ENCODE results near the gene LDHAL6A. TPM values are rescaled to one million over a fixed set of nuclear protein-coding genes. Genes with fewer than 3 reads are reported as not detected.

The LDHAL6A gene
- total RNA-seq, 2 experiments from 2014 or later: not detected

DNA sequence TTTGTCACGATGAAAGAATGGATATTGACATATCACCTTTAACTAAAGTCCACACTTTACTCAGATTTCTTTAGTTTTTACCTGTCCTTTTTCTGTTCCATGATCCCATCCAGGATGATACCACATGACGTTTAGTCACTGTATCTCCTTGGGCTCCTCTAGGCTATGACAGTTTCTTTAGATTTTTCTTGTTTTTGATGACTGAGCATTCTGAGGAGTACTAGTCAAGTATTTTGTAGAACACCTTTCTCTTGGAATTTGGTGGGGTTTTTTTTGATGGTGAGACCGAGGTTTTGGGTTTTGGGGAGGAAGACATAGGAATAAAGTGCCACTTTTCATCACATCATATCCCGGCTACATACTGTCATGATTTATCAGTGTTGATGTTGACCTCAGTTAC lies 4.0 kb downstream of the LDHAL6A start:
- H3K4me1 ChIP-seq (ENCODE audit: insufficient read depth, low read length): no peaks in the 10 kb centered on the region
- H3K27ac ChIP-seq (ENCODE audit: low read depth in 1 of 2, low read length in 2 of 2): no peak overlapping the region
- peaks cover 0 to 4% of the 10 kb centered on the region in 2 experiments for H3K27me3 ChIP-seq (ENCODE audit: control insufficient read depth in 1 of 2, insufficient read depth in 2 of 2, low read length in 2 of 2)
- H3K9me3 ChIP-seq (ENCODE audit: control insufficient read depth in 1 of 2, insufficient read depth in 1 of 2, low read length in 2 of 2): peaks cover 0 to 7% of the 10 kb centered on the region in 2 experiments
- H3K36me3 Mint-ChIP-seq (ENCODE audit: low read depth): no peaks in the 10 kb centered on the region
- TF ChIP-seq, protein P1, sequence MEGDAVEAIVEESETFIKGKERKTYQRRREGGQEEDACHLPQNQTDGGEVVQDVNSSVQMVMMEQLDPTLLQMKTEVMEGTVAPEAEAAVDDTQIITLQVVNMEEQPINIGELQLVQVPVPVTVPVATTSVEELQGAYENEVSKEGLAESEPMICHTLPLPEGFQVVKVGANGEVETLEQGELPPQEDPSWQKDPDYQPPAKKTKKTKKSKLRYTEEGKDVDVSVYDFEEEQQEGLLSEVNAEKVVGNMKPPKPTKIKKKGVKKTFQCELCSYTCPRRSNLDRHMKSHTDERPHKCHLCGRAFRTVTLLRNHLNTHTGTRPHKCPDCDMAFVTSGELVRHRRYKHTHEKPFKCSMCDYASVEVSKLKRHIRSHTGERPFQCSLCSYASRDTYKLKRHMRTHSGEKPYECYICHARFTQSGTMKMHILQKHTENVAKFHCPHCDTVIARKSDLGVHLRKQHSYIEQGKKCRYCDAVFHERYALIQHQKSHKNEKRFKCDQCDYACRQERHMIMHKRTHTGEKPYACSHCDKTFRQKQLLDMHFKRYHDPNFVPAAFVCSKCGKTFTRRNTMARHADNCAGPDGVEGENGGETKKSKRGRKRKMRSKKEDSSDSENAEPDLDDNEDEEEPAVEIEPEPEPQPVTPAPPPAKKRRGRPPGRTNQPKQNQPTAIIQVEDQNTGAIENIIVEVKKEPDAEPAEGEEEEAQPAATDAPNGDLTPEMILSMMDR (IDR thresholded peaks at IDR 0.05): no peak
- H3K27ac Mint-ChIP-seq: no peak overlapping the region
- no peaks in the 10 kb centered on the region for H3K36me3 ChIP-seq (ENCODE audit: insufficient read depth, low read length)
- no peaks in the 10 kb centered on the region for H3K9me3 Mint-ChIP-seq
- ChIA-PET CTCF (no interaction called here), POLR2A (no interaction called here)
- no peak overlapping the region for H3K4me3 Mint-ChIP-seq
- no peak overlapping the region for H3K4me3 ChIP-seq (ENCODE audit: low read length)
- ATAC-seq (ENCODE audit: poor library complexity) (no peak), DNase-seq (no peak)
- no peaks in the 10 kb centered on the region for H3K4me1 Mint-ChIP-seq (ENCODE audit: low read depth)
- intact Hi-C loops (cut with DNase I, micrococcal nuclease): no loop called here
- peaks cover 6% of the 10 kb centered on the region for H3K27me3 Mint-ChIP-seq

DNA sequence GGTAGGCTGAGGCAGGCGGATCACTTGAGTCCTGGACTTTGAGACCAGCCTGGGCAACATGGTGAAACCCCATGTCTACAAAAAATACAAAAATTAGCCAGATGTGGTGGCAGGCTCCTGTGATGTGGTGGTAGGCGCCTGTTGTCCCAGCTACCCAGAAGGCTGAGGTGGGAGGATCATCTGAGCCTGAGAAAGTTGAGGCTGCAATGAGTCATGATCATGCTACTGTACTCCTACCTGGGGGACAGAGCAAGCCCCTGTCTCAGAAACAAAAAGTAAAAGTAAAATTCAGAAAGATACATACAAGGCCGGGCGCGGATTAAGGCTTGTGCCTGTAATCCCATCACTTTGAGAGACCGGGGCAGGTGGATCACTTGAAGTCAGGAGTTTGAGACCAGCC lies 6.3 kb downstream of the LDHAL6A start:
- H3K4me3 ChIP-seq (ENCODE audit: low read length): no peak overlapping the region
- Mint-ChIP-seq H3K4me3 (no peak overlapping the region), H3K36me3 (ENCODE audit: low read depth) (no peaks in the 10 kb centered on the region), H3K4me1 (ENCODE audit: low read depth) (no peaks in the 10 kb centered on the region), H3K9me3 (no peaks in the 10 kb centered on the region), H3K27ac (no peak overlapping the region), H3K27me3 (no peaks in the 10 kb centered on the region)
- H3K36me3 ChIP-seq (ENCODE audit: insufficient read depth, low read length): no peaks in the 10 kb centered on the region
- no peak for DNase-seq
- H3K27me3 ChIP-seq (ENCODE audit: control insufficient read depth in 1 of 2, insufficient read depth in 2 of 2, low read length in 2 of 2): no peaks in the 10 kb centered on the region
- intact Hi-C loops (cut with DNase I, micrococcal nuclease): no loop called here
- CTCF ChIA-PET: no interaction called here
- no peak overlapping the region for H3K27ac ChIP-seq (ENCODE audit: low read depth in 1 of 2, low read length in 2 of 2)
- TF ChIP-seq, protein P1 (IDR thresholded peaks at IDR 0.05): no peak
- H3K9me3 ChIP-seq (ENCODE audit: control insufficient read depth in 1 of 2, insufficient read depth in 1 of 2, low read length in 2 of 2): no peaks in the 10 kb centered on the region
- ATAC-seq (ENCODE audit: poor library complexity): no peak
- POLR2A ChIA-PET: interaction anchor here (0.6 kb wide), 1 partner anchor 60 kb away, joined by 5 read pairs; no protein-coding TSS in a partner anchor
- H3K4me1 ChIP-seq (ENCODE audit: insufficient read depth, low read length): no peaks in the 10 kb centered on the region

DNA sequence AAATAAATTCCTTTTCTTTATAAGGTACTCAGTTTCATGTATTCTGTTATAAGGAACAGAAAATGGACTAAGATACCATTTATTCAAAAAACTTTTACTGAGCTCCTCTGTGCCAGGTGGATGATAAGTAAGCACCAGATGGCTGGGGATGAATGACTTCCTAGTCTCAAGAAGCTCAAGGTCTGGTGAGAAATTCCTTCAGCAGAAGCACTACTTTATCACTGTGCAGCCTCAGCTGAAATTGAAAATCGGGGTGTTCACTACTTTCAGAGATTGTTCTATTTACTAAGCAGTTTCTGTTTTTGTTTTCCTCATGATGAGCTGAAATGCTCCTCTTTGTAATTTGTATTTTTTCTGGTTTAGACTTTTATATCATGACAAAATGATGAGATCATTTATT lies 7.8 kb downstream of the LDHAL6A start:
- no peaks in the 10 kb centered on the region for H3K9me3 Mint-ChIP-seq
- Histone ChIP-seq H3K9me3 (ENCODE audit: control insufficient read depth in 1 of 2, insufficient read depth in 1 of 2, low read length in 2 of 2) (no peaks in the 10 kb centered on the region), H3K36me3 (ENCODE audit: insufficient read depth, low read length) (no peaks in the 10 kb centered on the region), H3K27ac (ENCODE audit: low read depth in 1 of 2, low read length in 2 of 2) (no peak overlapping the region), H3K4me1 (ENCODE audit: insufficient read depth, low read length) (no peaks in the 10 kb centered on the region), H3K4me3 (ENCODE audit: low read length) (no peak overlapping the region), H3K27me3 (ENCODE audit: control insufficient read depth in 1 of 2, insufficient read depth in 2 of 2, low read length in 2 of 2) (no peaks in the 10 kb centered on the region)
- no peaks in the 10 kb centered on the region for H3K27me3 Mint-ChIP-seq
- TF ChIP-seq, protein P1 (IDR thresholded peaks at IDR 0.05): no peak
- no peaks in the 10 kb centered on the region for H3K36me3 Mint-ChIP-seq (ENCODE audit: low read depth)
- ATAC-seq (ENCODE audit: poor library complexity): no peak
- intact Hi-C loops (cut with DNase I, micrococcal nuclease): no loop called here
- no peak overlapping the region for H3K4me3 Mint-ChIP-seq
- DNase-seq: no peak
- H3K4me1 Mint-ChIP-seq (ENCODE audit: low read depth): no peaks in the 10 kb centered on the region
- no peak overlapping the region for H3K27ac Mint-ChIP-seq
- CTCF ChIA-PET: no interaction called here
- POLR2A ChIA-PET: no interaction called here
